ENCODE data around the gene KCTD4. TPM values are rescaled to one million over a fixed set of nuclear protein-coding genes. Genes with fewer than 3 reads are reported as not detected.

Gene KCTD4
- total RNA-seq, 1 experiment from 2014 or later: not detected

DNA sequence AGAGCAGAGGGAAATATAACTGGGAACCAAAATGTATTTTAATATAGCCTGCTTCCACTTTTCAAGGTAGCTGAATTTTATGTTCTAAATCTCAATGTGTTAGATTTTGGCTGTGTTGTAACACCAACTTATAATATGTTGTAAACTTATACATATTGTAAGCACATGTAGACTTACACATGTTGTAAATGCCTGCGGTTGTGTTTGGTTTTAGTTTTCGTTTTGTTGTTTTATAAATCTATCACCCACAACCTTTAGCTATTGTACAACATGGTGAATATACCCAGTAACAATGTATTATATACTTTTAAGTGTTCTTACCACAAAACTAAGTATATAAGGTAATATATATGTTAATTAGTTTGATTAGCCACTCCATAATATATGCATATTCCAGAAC is 15.6 kb downstream of the KCTD4 start:
- no TSS peak for BruUV-seq (replicated peaks)
- H3K36me3 ChIP-seq (ENCODE audit: low read depth): peaks cover 9% of the 10 kb centered on the region; the same call in 1 of the 2 replicates
- intact Hi-C loops (cut with micrococcal nuclease; ENCODE audit: unreplicated experiment): no loop called here
- no peaks in the 10 kb centered on the region for H4K20me1 ChIP-seq (ENCODE audit: insufficient read depth)
- ChIA-PET POLR2A (ENCODE audit: unreplicated experiment) (no interaction called here), CTCF (interaction anchor here (0.6 kb wide), 2 partner anchors 44 to 97 kb away, joined by 4 to 15 read pairs; no protein-coding TSS in a partner anchor)
- no peaks in the 10 kb centered on the region for H3K9me2 ChIP-seq (ENCODE audit: insufficient read depth)
- no peak overlapping the region for H3K4me2 ChIP-seq
- H3F3A ChIP-seq (ENCODE audit: insufficient read depth, low read depth): peaks cover 26% of the 10 kb centered on the region; the same call in 1 of the 2 replicates
- H2AFZ ChIP-seq: no peak overlapping the region
- TF ChIP-seq EZH2 (IDR thresholded peaks at IDR 0.05; ENCODE audit: low read depth) (no peak), CTCF (conservative IDR thresholded peaks at IDR 0.05) (no peak)
- no peak for DNase-seq
- H3K27ac ChIP-seq: no peak overlapping the region
- peaks cover 15% of the 10 kb centered on the region for H3K4me1 ChIP-seq (replicated peaks; ENCODE audit: insufficient read depth)
- H3K27me3 ChIP-seq (ENCODE audit: insufficient read depth, low read depth): no peaks in the 10 kb centered on the region
- no peaks in the 10 kb centered on the region for H3K9me3 ChIP-seq (ENCODE audit: insufficient read depth, low read depth)
- no peaks in the 10 kb centered on the region for H3K79me2 ChIP-seq (ENCODE audit: low read depth)
- no peak overlapping the region for H3K4me3 ChIP-seq

DNA sequence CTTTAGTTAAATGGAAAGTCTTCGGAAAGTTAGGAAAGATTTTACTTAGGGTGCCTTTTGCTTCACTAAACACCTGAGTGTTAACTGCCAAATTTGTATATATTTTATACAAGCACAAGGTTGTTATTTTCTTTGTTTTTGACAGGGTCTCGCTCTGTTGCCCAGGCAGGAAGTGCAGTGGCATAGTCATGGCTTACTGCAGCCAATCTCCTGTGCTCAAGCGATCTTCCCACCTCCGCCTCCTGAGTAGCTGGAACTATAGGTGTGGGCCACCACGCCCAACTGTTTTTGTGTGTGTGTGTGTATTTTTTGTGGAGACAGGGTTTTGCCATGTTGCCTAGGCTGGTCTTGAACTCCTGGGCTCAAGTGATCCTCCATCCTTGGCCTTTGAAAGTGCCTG is 16.2 kb downstream of the KCTD4 start:
- POLR2A ChIA-PET (ENCODE audit: unreplicated experiment): no interaction called here
- BruUV-seq (replicated peaks): no TSS peak
- Histone ChIP-seq H3K36me3 (ENCODE audit: low read depth) (peaks cover 9% of the 10 kb centered on the region; the same call in 1 of the 2 replicates), H3K4me1 (replicated peaks; ENCODE audit: insufficient read depth) (peaks cover 9% of the 10 kb centered on the region), H3K4me3 (no peak overlapping the region), H3K79me2 (ENCODE audit: low read depth) (no peaks in the 10 kb centered on the region), H3K4me2 (no peak overlapping the region), H2AFZ (no peak overlapping the region), H4K20me1 (ENCODE audit: insufficient read depth) (no peaks in the 10 kb centered on the region), H3K27ac (no peak overlapping the region), H3K9me3 (ENCODE audit: insufficient read depth, low read depth) (no peaks in the 10 kb centered on the region), H3F3A (ENCODE audit: insufficient read depth, low read depth) (peaks cover 20% of the 10 kb centered on the region; the same call in 1 of the 2 replicates), H3K27me3 (ENCODE audit: insufficient read depth, low read depth) (no peaks in the 10 kb centered on the region), H3K9me2 (ENCODE audit: insufficient read depth) (no peaks in the 10 kb centered on the region)
- CTCF ChIA-PET: no interaction called here
- no peak for TF ChIP-seq CTCF (conservative IDR thresholded peaks at IDR 0.05)
- no peak for TF ChIP-seq EZH2 (IDR thresholded peaks at IDR 0.05; ENCODE audit: low read depth)
- intact Hi-C loops (cut with micrococcal nuclease; ENCODE audit: unreplicated experiment): no loop called here
- DNase-seq: no peak

- Histone ChIP-seq H2AFZ (no peak overlapping the region), H3K4me2 (no peak overlapping the region), H3K27ac (no peak overlapping the region), H3K9me3 (ENCODE audit: insufficient read depth, low read depth) (0 out of 2 replicates have a peak, but pooled peaks cover under 1% of the 10 kb centered on the region), H3K9me2 (ENCODE audit: insufficient read depth) (no peaks in the 10 kb centered on the region), H3K79me2 (ENCODE audit: low read depth) (peaks cover 15% of the 10 kb centered on the region; the same call in 1 of the 2 replicates), H4K20me1 (ENCODE audit: insufficient read depth) (no peaks in the 10 kb centered on the region), H3K4me1 (replicated peaks; ENCODE audit: insufficient read depth) (no peaks in the 10 kb centered on the region), H3F3A (ENCODE audit: insufficient read depth, low read depth) (no peaks in the 10 kb centered on the region; the same call in 1 of the 2 replicates), H3K27me3 (ENCODE audit: insufficient read depth, low read depth) (no peaks in the 10 kb centered on the region), H3K4me3 (no peak overlapping the region), H3K36me3 (ENCODE audit: low read depth) (peaks cover 9% of the 10 kb centered on the region)
- no peak for DNase-seq
- POLR2A ChIA-PET (ENCODE audit: unreplicated experiment): interaction anchor here (0.5 to 0.6 kb wide), 2 partner anchors 91 to 152 kb away, joined by 3 to 4 read pairs; no protein-coding TSS in a partner anchor
- intact Hi-C loops (cut with micrococcal nuclease; ENCODE audit: unreplicated experiment): no loop called here
- TSS peak; percentile 14 for BruUV-seq (replicated peaks)
- CTCF ChIA-PET: no interaction called here
- TF ChIP-seq CTCF (conservative IDR thresholded peaks at IDR 0.05): no peak
- TF ChIP-seq EZH2 (IDR thresholded peaks at IDR 0.05; ENCODE audit: low read depth): no peak
Measured at GRCh38 chr13:45180713-45181601, 19.9 kb downstream of the KCTD4 start.

All from PC-9 (cell line).